C4-2B (cell line): Measurements from ENCODE around the gene C2CD3.

Experiments used
- CTCF ChIP-seq: fragments of 450-650 bp; conservative IDR thresholded peaks from 2 replicates; pipeline ENCODE4 v1.5.1; 2017; ENCODE audit warnings: mild to moderate bottlenecking
- ZFX ChIP-seq: fragments of 450-650 bp; IDR thresholded peaks from 2 replicates; pipeline ENCODE4 v1.6.1; 2017

- TF ChIP-seq CTCF (no peak), ZFX (no peak)
Observed at GRCh38 chr11:74030723-74031676, 139.8 kb downstream of the C2CD3 start.
